HT1080 (cell line): ENCODE data around the gene DCLK3. TPM values are rescaled to one million over a fixed set of nuclear protein-coding genes. Genes with fewer than 3 reads are reported as not detected.
A peak's percentile ranks its signal among the peaks of the same experiment; 100 is the strongest.

Experiments
- DNase-seq: peaks from one replicate; pipeline ENCODE4 v3.0.0-alpha.2; 2015; ENCODE audit warnings: low read depth
- polyA plus RNA-seq, 2 experiments: library from polyadenylated mRNA; depleted of rRNA; stranded (reverse); fragments of >200 nt; gene quantifications; 2 replicates each; pipeline ENCODE4 v1.2.3, GENCODE V29; 2015
- total RNA-seq: library from RNA; depleted of rRNA; stranded (reverse); fragments of >200 nt; shearing (Covaris generic); gene quantifications from 2 replicates; pipeline ENCODE4 v1.2.3, GENCODE V29; 2014; rRNA removed

Gene DCLK3
- total RNA-seq: not detected in 2 replicates
- polyA plus RNA-seq (2015; cell fraction: cytosol; rRNA removed): not detected in 2 replicates
- not detected in 2 replicates for polyA plus RNA-seq (2015; cell fraction: nucleus; rRNA removed)

- no peak for DNase-seq
Observed at GRCh38 chr3:36763850-36764703, at the start of gene DCLK3. TSS of gene DCLK3 (minus strand) at chr3:36764553. CDS start at chr3:36764263, 290 bp downstream.

GRCh38 chr3:36813305-36813704 lies 49.0 kb upstream of the DCLK3 start:
- DNase-seq: peak; percentile 17

- DNase-seq: no peak
Observed at GRCh38 chr3:36812240-36812639, 47.9 kb upstream of the DCLK3 start.

GRCh38 chr3:36811768-36812167 lies 47.4 kb upstream of the DCLK3 start:
- DNase-seq: no peak

GRCh38 chr3:36804295-36805055 lies 40.1 kb upstream of the DCLK3 start:
- no peak for DNase-seq

- DNase-seq: no peak
Observed at GRCh38 chr3:36803091-36803791, 38.9 kb upstream of the DCLK3 start.

GRCh38 chr3:36800533-36801116 lies 36.3 kb upstream of the DCLK3 start:
- DNase-seq: no peak

GRCh38 chr3:36796881-36797280 lies 32.5 kb upstream of the DCLK3 start:
- peak; percentile 68 for DNase-seq

- DNase-seq: no peak
Observed at GRCh38 chr3:36796161-36796560, 31.8 kb upstream of the DCLK3 start.

GRCh38 chr3:36795622-36796021 lies 31.3 kb upstream of the DCLK3 start:
- no peak for DNase-seq

GRCh38 chr3:36792342-36792741 lies 28.0 kb upstream of the DCLK3 start:
- DNase-seq: peak; percentile 38

GRCh38 chr3:36790765-36791164 lies 26.4 kb upstream of the DCLK3 start:
- DNase-seq: no peak

- no peak for DNase-seq
Observed at GRCh38 chr3:36786921-36787890, 22.9 kb upstream of the DCLK3 start.

- DNase-seq: no peak
Observed at GRCh38 chr3:36784138-36784635, 19.8 kb upstream of the DCLK3 start.

GRCh38 chr3:36777424-36778218 lies 13.3 kb upstream of the DCLK3 start:
- DNase-seq: no peak

GRCh38 chr3:36776436-36776835 lies 12.1 kb upstream of the DCLK3 start:
- DNase-seq: no peak

- DNase-seq: no peak
Observed at GRCh38 chr3:36774052-36774451, 9.7 kb upstream of the DCLK3 start.

- DNase-seq: no peak
Observed at GRCh38 chr3:36771931-36772330, 7.6 kb upstream of the DCLK3 start.

GRCh38 chr3:36769926-36770325 lies 5.6 kb upstream of the DCLK3 start:
- no peak for DNase-seq
